Stimulated activated CD8-positive, alpha-beta memory T cell treated with anti-CD3 and anti-CD28 coated beads, Interleukin-7, amount 100 ng/mL, for 4 hours (primary cell): ENCODE data around the gene KL.

Experiments
- DNase-seq, 2 donors: peaks; one replicate each; pipeline ENCODE4 v3.0.0-alpha.2; 2020; ENCODE audit warnings: low read depth in 2 of 2

KL gene

GRCh38 chr13:33111414-33112110 is 95.3 kb downstream of the KL start:
- DNase-seq, result no peak

DNA sequence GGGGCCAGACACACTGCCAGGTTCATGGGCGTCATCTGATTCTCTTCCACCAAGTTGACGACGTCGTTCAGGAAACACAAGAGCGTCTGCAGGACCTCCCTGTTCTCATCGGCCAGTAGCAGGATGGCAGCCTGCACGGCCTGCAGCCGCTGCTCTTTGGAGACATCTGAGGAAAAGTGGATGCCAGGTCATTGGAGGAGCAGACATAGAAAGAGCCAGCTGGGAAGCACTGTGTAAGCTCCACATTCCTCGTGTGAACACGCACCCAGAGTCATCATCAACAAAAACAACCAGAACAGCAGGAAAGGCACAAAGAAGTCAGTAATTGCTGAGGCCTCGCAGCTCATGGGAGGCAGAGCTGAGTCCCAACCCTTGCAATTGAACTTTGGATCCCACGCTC is 96.5 kb downstream of the KL start:
- DNase-seq, result no peak

DNA sequence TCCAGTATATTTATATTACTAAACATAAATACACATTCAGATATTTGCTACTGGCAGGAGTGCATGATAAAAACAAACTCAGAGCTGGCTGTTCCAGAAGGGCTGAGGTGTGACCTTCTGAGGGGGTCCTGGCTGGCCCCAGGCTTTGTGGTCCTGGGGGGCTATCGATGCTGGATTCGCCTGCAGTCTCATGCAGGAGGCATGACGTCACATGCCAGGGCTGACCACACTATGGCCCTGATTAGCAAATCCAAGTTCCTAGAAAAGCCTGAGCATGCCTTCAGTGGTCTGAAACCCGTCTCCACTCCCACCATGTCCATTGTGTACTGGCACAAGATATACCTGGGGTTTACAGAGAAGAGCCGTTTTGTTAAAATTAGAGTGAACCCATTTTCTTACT is 97.9 kb downstream of the KL start:
- no peak for DNase-seq

GRCh38 chr13:33115274-33115673 is 99.1 kb downstream of the KL start:
- no peak for DNase-seq
